Liver (tissue), 9 donors: Measurements from ENCODE around the gene DOCK1. TPM values are rescaled to one million over a fixed set of nuclear protein-coding genes. Genes with fewer than 3 reads are reported as not detected.

Experiments
- DNase-seq: peaks from one replicate; pipeline ENCODE4 v3.0.0-alpha.2; 2017; ENCODE audit warnings: low spot score
- H3K27ac ChIP-seq, 2 donors: one replicate each; pipeline ENCODE4 v1.7.0; 2013; ENCODE audit warnings: inconsistent platforms in 2 of 2, low read length in 2 of 2, control low read depth in 1 of 2, low read depth in 1 of 2, mild to moderate bottlenecking in 1 of 2
- H3K27me3 ChIP-seq, 4 donors: one replicate each; pipeline versions ENCODE4 v1.6.1 to v1.7.0; 2013; ENCODE audit warnings: low read length in 3 of 4, inconsistent platforms in 1 of 4, mild to moderate bottlenecking in 1 of 4, moderate library complexity in 1 of 4; ENCODE audit not compliant: control insufficient read depth in 4 of 4, insufficient read depth in 4 of 4
- H3K36me3 ChIP-seq, 4 donors: one replicate each; pipeline versions ENCODE4 v1.6.1 to v1.7.0; 2013; ENCODE audit warnings: low read length in 3 of 4, mild to moderate bottlenecking in 3 of 4, low read depth in 1 of 4, moderate library complexity in 1 of 4; ENCODE audit not compliant: control insufficient read depth in 4 of 4, insufficient read depth in 3 of 4
- H3K4me1 ChIP-seq, 4 donors: one replicate each; pipeline versions ENCODE4 v1.6.1 to v1.7.0; 2013; ENCODE audit warnings: low read length in 3 of 4, mild to moderate bottlenecking in 3 of 4, moderate library complexity in 1 of 4; ENCODE audit not compliant: control insufficient read depth in 4 of 4, insufficient read depth in 4 of 4
- H3K4me3 ChIP-seq, 3 donors: one replicate each; pipeline versions ENCODE4 v1.6.1 to v1.7.0; 2013; ENCODE audit warnings: low read length in 3 of 3, control low read depth in 1 of 3, low read depth in 1 of 3, mild to moderate bottlenecking in 1 of 3
- H3K9ac ChIP-seq, 2 donors: one replicate each; pipeline ENCODE4 v1.7.0; 2013; ENCODE audit warnings: low read length in 2 of 2, mild to moderate bottlenecking in 2 of 2, moderate library complexity in 2 of 2, control low read depth in 1 of 2, low read depth in 1 of 2
- H3K9me3 ChIP-seq, 4 donors: one replicate each; pipeline versions ENCODE4 v1.6.1 to v1.7.0; 2013; ENCODE audit warnings: low read length in 3 of 4; ENCODE audit not compliant: control insufficient read depth in 4 of 4
- EGR1 ChIP-seq, 2 donors: IDR thresholded peaks; 2 replicates each; pipeline ENCODE4 v1.6.1; 2016 to 2018; ENCODE audit warnings: antibody characterized with exemption in 2 of 2, low read depth in 2 of 2
- FOXA1 ChIP-seq: IDR thresholded peaks from 2 replicates; pipeline ENCODE4 v1.6.1; 2016; ENCODE audit warnings: antibody characterized with exemption
- FOXA2 ChIP-seq: IDR thresholded peaks from 2 replicates; pipeline ENCODE4 v1.6.1; 2016; ENCODE audit warnings: antibody characterized with exemption
- GABPA ChIP-seq, 2 donors: IDR thresholded peaks in 1 of 2; conservative IDR thresholded peaks in 1 of 2; 2 replicates each; pipeline ENCODE4 v1.6.1; 2016; ENCODE audit warnings: antibody characterized with exemption in 2 of 2, mild to moderate bottlenecking in 1 of 2, moderate library complexity in 1 of 2
- HNF4A ChIP-seq, 2 donors: conservative IDR thresholded peaks; 2 replicates each; pipeline ENCODE4 v1.6.1; 2016; ENCODE audit warnings: antibody characterized with exemption in 2 of 2, mild to moderate bottlenecking in 2 of 2
- HNF4G ChIP-seq: IDR thresholded peaks from 2 replicates; pipeline ENCODE4 v1.6.1; 2016; ENCODE audit warnings: antibody characterized with exemption
- JUND ChIP-seq, 2 donors: IDR thresholded peaks; 2 replicates each; pipeline ENCODE4 v1.6.1; 2016; ENCODE audit warnings: antibody characterized with exemption in 2 of 2
- NR2F2 ChIP-seq: IDR thresholded peaks from 2 replicates; pipeline ENCODE4 v1.6.1; 2016; ENCODE audit warnings: antibody characterized with exemption
- RAD21 ChIP-seq, 2 donors: IDR thresholded peaks; 2 replicates each; pipeline ENCODE4 v1.6.1; 2016; ENCODE audit warnings: antibody characterized with exemption in 2 of 2, mild to moderate bottlenecking in 2 of 2
- RXRA ChIP-seq, 2 donors: IDR thresholded peaks; 2 replicates each; pipeline ENCODE4 v1.6.1; 2017 to 2018; ENCODE audit warnings: antibody characterized with exemption in 2 of 2, mild to moderate bottlenecking in 1 of 2
- SP1 ChIP-seq: IDR thresholded peaks from 2 replicates; pipeline ENCODE4 v1.6.1; 2018; ENCODE audit warnings: antibody characterized with exemption, mild to moderate bottlenecking
- YY1 ChIP-seq: IDR thresholded peaks from 2 replicates; pipeline ENCODE4 v1.6.1; 2016; ENCODE audit warnings: antibody characterized with exemption, mild to moderate bottlenecking
- WGBS: extraction: QIAGEN DNeasy Blood & Tissue Kit; methylation state at CpG from one replicate; pipeline ENCODE4 v1.1.7; 2013; 5-methylcytosine and 5-hydroxymethylcytosine counted together
- polyA plus RNA-seq, 2 donors: library from polyadenylated mRNA; stranded (reverse) in 1 of 2; unstranded in 1 of 2; fragments of 200-250 nt in 1 of 2; fragments of >200 nt in 1 of 2; fragmentation: Nextera tagmentation in 1 of 2; extraction: Ambion mirVana in 1 of 2; gene quantifications; one replicate each; pipeline versions ENCODE4 v1.2.1 to v1.2.3, GENCODE V29; 2013 to 2015
- total RNA-seq, 2 donors: library from RNA; depleted of rRNA; stranded (reverse); fragments of >200 nt; gene quantifications; one replicate each; pipeline ENCODE4 v1.2.3, GENCODE V29; 2014
- TF ChIP-seq, protein P1 (sequence below): IDR thresholded peaks from 2 replicates; pipeline ENCODE4 v1.6.1; 2016; ENCODE audit warnings: antibody characterized with exemption
- TF ChIP-seq, protein P2 (sequence below): IDR thresholded peaks from 2 replicates; pipeline ENCODE4 v1.6.1; 2016; ENCODE audit warnings: antibody characterized with exemption
- TF ChIP-seq, protein P3 (sequence below): IDR thresholded peaks from 2 replicates; pipeline ENCODE4 v1.6.1; 2016; ENCODE audit warnings: antibody characterized with exemption, mild to moderate bottlenecking
- TF ChIP-seq, protein P4 (sequence below): fragments of 150-350 bp; IDR thresholded peaks from 2 replicates; pipeline ENCODE4 v1.5.1; 2017; ENCODE audit warnings: improper control_type of control experiment, low read depth, low read length; ENCODE audit not compliant: missing input control
- TF ChIP-seq, protein P5 (sequence below): IDR thresholded peaks from 2 replicates; pipeline ENCODE4 v1.6.1; 2016; ENCODE audit warnings: antibody characterized with exemption
- donor health status: healthy.
- donor health status: healthy.
- donor health status: healthy.
- donor health status: healthy.
- donor health status: healthy.

DOCK1 gene
- total and polyA plus RNA-seq, 4 donors: 3.8 to 28.8 (median 9.1) TPM

DNA sequence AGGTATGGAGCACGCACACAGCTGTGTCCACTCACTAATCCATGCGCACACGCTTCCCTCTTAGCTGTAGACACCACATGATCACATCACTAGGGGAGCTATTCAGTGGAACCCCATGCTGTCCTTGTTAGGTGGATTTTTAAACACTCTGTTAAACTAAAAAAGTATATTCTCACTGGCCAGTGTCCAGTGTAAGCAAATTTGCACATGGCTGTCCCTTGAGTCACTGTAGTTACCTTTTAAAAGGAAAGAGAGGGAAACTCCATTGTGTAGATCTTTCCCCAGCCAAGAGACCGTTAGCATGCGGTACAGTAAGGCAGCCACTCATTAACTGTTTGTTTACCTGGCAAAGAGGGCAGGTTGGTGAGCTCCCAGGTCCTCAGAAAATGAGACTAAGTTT is 372.8 kb downstream of the DOCK1 start:
- H3K4me1 ChIP-seq: no peaks in the 10 kb centered on the region
- H3K36me3 ChIP-seq: peaks cover 0 to 2% (median 0%) of the 10 kb centered on the region in 4 donors
- 63% methylated on average over 5 of the region's 5 CpGs for WGBS
- no peak for DNase-seq
- TF ChIP-seq GABPA (IDR thresholded peaks at IDR 0.05 in 1 of 2, conservative IDR thresholded peaks at IDR 0.05 in 1 of 2): no peak
- H3K4me3 ChIP-seq: no peak overlapping the region
- no peaks in the 10 kb centered on the region for H3K9me3 ChIP-seq
- no peaks in the 10 kb centered on the region for H3K27me3 ChIP-seq
- no peak overlapping the region for H3K9ac ChIP-seq
- no peak overlapping the region for H3K27ac ChIP-seq

DNA sequence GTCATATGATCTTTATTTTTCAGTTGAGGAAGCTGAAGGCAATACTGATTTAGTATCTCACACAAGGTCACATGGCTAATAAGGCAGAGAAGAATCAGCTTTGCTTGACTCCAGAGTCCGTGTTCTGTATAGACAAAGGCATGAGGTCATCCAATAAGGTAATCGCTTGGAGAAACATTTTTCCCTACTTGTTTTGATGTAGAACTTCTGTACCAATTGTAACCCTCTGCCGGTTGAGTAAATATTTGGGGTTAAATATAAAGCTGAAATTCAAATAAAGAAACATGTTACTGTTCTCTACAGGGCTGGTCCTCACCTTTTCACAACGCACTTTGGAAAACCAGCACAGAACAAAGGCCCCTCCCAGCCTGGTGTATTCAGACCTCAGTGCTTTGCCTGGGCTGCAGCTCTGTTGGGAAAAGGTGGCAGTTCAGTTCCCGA is 374.1 kb downstream of the DOCK1 start:
- H3K4me3 ChIP-seq: no peak overlapping the region
- no peak overlapping the region for H3K27ac ChIP-seq
- no peaks in the 10 kb centered on the region for H3K27me3 ChIP-seq
- TF ChIP-seq RXRA (IDR thresholded peaks at IDR 0.05) (no peak), FOXA1 (no peak), NR2F2 (no peak), YY1 (no peak), SP1 (no peak), HNF4G (no peak), JUND (IDR thresholded peaks at IDR 0.05) (no peak), RAD21 (IDR thresholded peaks at IDR 0.05) (no peak), FOXA2 (no peak), EGR1 (IDR thresholded peaks at IDR 0.05; ENCODE audit: low read depth in 2 of 2) (no peak), GABPA (IDR thresholded peaks at IDR 0.05 in 1 of 2, conservative IDR thresholded peaks at IDR 0.05 in 1 of 2) (no peak), HNF4A (conservative IDR thresholded peaks at IDR 0.05) (no peak)
- TF ChIP-seq, protein P1, sequence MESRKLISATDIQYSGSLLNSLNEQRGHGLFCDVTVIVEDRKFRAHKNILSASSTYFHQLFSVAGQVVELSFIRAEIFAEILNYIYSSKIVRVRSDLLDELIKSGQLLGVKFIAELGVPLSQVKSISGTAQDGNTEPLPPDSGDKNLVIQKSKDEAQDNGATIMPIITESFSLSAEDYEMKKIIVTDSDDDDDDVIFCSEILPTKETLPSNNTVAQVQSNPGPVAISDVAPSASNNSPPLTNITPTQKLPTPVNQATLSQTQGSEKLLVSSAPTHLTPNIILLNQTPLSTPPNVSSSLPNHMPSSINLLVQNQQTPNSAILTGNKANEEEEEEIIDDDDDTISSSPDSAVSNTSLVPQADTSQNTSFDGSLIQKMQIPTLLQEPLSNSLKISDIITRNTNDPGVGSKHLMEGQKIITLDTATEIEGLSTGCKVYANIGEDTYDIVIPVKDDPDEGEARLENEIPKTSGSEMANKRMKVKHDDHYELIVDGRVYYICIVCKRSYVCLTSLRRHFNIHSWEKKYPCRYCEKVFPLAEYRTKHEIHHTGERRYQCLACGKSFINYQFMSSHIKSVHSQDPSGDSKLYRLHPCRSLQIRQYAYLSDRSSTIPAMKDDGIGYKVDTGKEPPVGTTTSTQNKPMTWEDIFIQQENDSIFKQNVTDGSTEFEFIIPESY: no peak
- TF ChIP-seq, protein P2, sequence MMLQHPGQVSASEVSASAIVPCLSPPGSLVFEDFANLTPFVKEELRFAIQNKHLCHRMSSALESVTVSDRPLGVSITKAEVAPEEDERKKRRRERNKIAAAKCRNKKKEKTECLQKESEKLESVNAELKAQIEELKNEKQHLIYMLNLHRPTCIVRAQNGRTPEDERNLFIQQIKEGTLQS: no peak
- TF ChIP-seq, protein P3, sequence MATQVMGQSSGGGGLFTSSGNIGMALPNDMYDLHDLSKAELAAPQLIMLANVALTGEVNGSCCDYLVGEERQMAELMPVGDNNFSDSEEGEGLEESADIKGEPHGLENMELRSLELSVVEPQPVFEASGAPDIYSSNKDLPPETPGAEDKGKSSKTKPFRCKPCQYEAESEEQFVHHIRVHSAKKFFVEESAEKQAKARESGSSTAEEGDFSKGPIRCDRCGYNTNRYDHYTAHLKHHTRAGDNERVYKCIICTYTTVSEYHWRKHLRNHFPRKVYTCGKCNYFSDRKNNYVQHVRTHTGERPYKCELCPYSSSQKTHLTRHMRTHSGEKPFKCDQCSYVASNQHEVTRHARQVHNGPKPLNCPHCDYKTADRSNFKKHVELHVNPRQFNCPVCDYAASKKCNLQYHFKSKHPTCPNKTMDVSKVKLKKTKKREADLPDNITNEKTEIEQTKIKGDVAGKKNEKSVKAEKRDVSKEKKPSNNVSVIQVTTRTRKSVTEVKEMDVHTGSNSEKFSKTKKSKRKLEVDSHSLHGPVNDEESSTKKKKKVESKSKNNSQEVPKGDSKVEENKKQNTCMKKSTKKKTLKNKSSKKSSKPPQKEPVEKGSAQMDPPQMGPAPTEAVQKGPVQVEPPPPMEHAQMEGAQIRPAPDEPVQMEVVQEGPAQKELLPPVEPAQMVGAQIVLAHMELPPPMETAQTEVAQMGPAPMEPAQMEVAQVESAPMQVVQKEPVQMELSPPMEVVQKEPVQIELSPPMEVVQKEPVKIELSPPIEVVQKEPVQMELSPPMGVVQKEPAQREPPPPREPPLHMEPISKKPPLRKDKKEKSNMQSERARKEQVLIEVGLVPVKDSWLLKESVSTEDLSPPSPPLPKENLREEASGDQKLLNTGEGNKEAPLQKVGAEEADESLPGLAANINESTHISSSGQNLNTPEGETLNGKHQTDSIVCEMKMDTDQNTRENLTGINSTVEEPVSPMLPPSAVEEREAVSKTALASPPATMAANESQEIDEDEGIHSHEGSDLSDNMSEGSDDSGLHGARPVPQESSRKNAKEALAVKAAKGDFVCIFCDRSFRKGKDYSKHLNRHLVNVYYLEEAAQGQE: no peak
- TF ChIP-seq, protein P4, sequence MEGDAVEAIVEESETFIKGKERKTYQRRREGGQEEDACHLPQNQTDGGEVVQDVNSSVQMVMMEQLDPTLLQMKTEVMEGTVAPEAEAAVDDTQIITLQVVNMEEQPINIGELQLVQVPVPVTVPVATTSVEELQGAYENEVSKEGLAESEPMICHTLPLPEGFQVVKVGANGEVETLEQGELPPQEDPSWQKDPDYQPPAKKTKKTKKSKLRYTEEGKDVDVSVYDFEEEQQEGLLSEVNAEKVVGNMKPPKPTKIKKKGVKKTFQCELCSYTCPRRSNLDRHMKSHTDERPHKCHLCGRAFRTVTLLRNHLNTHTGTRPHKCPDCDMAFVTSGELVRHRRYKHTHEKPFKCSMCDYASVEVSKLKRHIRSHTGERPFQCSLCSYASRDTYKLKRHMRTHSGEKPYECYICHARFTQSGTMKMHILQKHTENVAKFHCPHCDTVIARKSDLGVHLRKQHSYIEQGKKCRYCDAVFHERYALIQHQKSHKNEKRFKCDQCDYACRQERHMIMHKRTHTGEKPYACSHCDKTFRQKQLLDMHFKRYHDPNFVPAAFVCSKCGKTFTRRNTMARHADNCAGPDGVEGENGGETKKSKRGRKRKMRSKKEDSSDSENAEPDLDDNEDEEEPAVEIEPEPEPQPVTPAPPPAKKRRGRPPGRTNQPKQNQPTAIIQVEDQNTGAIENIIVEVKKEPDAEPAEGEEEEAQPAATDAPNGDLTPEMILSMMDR: no peak
- TF ChIP-seq, protein P5, sequence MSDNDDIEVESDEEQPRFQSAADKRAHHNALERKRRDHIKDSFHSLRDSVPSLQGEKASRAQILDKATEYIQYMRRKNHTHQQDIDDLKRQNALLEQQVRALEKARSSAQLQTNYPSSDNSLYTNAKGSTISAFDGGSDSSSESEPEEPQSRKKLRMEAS: no peak
- H3K9me3 ChIP-seq: no peaks in the 10 kb centered on the region
- H3K36me3 ChIP-seq: peaks cover 0 to 2% (median 0%) of the 10 kb centered on the region in 4 donors
- no peak for DNase-seq
- H3K9ac ChIP-seq: no peak overlapping the region
- H3K4me1 ChIP-seq: no peaks in the 10 kb centered on the region
- WGBS: 63% methylated on average over 5 of the region's 5 CpGs
